Nephron progenitor cell (in vitro differentiated cells): ENCODE measurements around the gene FBXW5.

Experiments
- DNase-seq: peaks from one replicate; pipeline ENCODE4 v3.0.0; 2021
- H3K27ac Mint-ChIP-seq: 2 replicates; pipeline ENCODE4 v1.8.0; 2021; ENCODE audit warnings: mild to moderate bottlenecking, moderate library complexity, mixed read lengths
- H3K27me3 Mint-ChIP-seq: 2 replicates; pipeline ENCODE4 v1.8.0; 2021; ENCODE audit warnings: mild to moderate bottlenecking, low read depth, mixed read lengths; ENCODE audit not compliant: poor library complexity
- H3K36me3 Mint-ChIP-seq: 2 replicates; pipeline ENCODE4 v1.8.0; 2021; ENCODE audit warnings: low read depth, mixed read lengths
- H3K4me1 Mint-ChIP-seq: 2 replicates; pipeline ENCODE4 v1.8.0; 2021; ENCODE audit warnings: mixed read lengths
- H3K4me3 Mint-ChIP-seq: 2 replicates; pipeline ENCODE4 v1.8.0; 2021; ENCODE audit warnings: mild to moderate bottlenecking, moderate library complexity, mixed read lengths
- H3K9me3 Mint-ChIP-seq: 2 replicates; pipeline ENCODE4 v1.8.0; 2021; ENCODE audit warnings: mild to moderate bottlenecking, moderate library complexity, mixed read lengths
- CTCF ChIP-seq: fragments of 200-600 bp; sonication (generic); IDR thresholded peaks from 2 replicates; pipeline ENCODE4 v1.5.0; 2021; ENCODE audit warnings: antibody characterized with exemption

Gene FBXW5

GRCh38 chr9:136978865-136979544 lies 34.5 kb upstream of the FBXW5 start:
- Mint-ChIP-seq H3K36me3 (no peaks in the 10 kb centered on the region), H3K27me3 (peaks cover 29% of the 10 kb centered on the region), H3K4me3 (no peak overlapping the region), H3K9me3 (no peaks in the 10 kb centered on the region), H3K4me1 (peaks cover 13% of the 10 kb centered on the region), H3K27ac (no peak overlapping the region)
- no peak for TF ChIP-seq CTCF
- no peak for DNase-seq

- TF ChIP-seq CTCF: no peak
- H3K9me3 Mint-ChIP-seq: no peaks in the 10 kb centered on the region
Measured at GRCh38 chr9:136978073-136978864, 33.7 kb upstream of the FBXW5 start.

GRCh38 chr9:136977649-136978072 lies 33.1 kb upstream of the FBXW5 start:
- Mint-ChIP-seq H3K27me3 (peaks cover 27% of the 10 kb centered on the region), H3K9me3 (no peaks in the 10 kb centered on the region), H3K27ac (no peak overlapping the region), H3K4me1 (peaks cover 8% of the 10 kb centered on the region), H3K36me3 (no peaks in the 10 kb centered on the region), H3K4me3 (peak overlapping the region; percentile 60)
- peak; percentile 41 for DNase-seq
- no peak for TF ChIP-seq CTCF

More at GRCh38 chr9:136978073-136978864, 33.7 kb upstream of the FBXW5 start:
- peak; percentile 93 for DNase-seq
- Mint-ChIP-seq H3K27ac (no peak overlapping the region), H3K27me3 (peaks cover 27% of the 10 kb centered on the region), H3K36me3 (no peaks in the 10 kb centered on the region), H3K4me3 (peak overlapping the region; percentile 60), H3K4me1 (peaks cover 8% of the 10 kb centered on the region)

GRCh38 chr9:136977223-136977622 lies 32.7 kb upstream of the FBXW5 start, which contains the start of gene PTGDS:
Gene PTGDS, plus strand, starts transcription at chr9:136977504. Its CDS starts 75 bp downstream, at chr9:136977579.
- Mint-ChIP-seq H3K27ac (no peak within 1 kb of the TSS), H3K27me3 (peaks cover 27% of the 10 kb centered on the region), H3K36me3 (no peaks in the 10 kb centered on the region), H3K4me3 (peak within 1 kb of the TSS; percentile 60), H3K4me1 (peaks cover 8% of the 10 kb centered on the region), H3K9me3 (no peaks in the 10 kb centered on the region)
- TF ChIP-seq CTCF: no peak
- no peak for DNase-seq

- TF ChIP-seq CTCF: no peak
- peak; percentile 41 for DNase-seq
- peaks cover 7% of the 10 kb centered on the region for H3K4me1 Mint-ChIP-seq
- H3K27ac Mint-ChIP-seq: no peak overlapping the region
- no peak overlapping the region for H3K4me3 Mint-ChIP-seq
- H3K36me3 Mint-ChIP-seq: no peaks in the 10 kb centered on the region
- H3K9me3 Mint-ChIP-seq: no peaks in the 10 kb centered on the region
- peaks cover 23% of the 10 kb centered on the region for H3K27me3 Mint-ChIP-seq
Measured at GRCh38 chr9:136975644-136976043, 31.1 kb upstream of the FBXW5 start.
